ENCODE measurements around the gene KCNT2. TPM values are rescaled to one million over a fixed set of nuclear protein-coding genes. Genes with fewer than 3 reads are reported as not detected.

Gene KCNT2
- total RNA-seq (1 to 10 TPM in 5 of 7 donors, under 1 TPM in 2; 0.77 to 1.2 (median 1.0) TPM), polyA plus RNA-seq (under 1 TPM; 0.04 to 0.13 (median 0.12) TPM)
- long read RNA-seq, donor 1 = 0 reads
- long read RNA-seq, donor 2 = 0 reads

GRCh38 chr1:196608390-196609369, at the start of gene KCNT2:
Gene KCNT2, minus strand, starts transcription at chr1:196608440. Its CDS starts 131 bp downstream, at chr1:196608309.
- no peaks in the 10 kb centered on the region for H3K9me3 ChIP-seq
- TF ChIP-seq, protein P1, sequence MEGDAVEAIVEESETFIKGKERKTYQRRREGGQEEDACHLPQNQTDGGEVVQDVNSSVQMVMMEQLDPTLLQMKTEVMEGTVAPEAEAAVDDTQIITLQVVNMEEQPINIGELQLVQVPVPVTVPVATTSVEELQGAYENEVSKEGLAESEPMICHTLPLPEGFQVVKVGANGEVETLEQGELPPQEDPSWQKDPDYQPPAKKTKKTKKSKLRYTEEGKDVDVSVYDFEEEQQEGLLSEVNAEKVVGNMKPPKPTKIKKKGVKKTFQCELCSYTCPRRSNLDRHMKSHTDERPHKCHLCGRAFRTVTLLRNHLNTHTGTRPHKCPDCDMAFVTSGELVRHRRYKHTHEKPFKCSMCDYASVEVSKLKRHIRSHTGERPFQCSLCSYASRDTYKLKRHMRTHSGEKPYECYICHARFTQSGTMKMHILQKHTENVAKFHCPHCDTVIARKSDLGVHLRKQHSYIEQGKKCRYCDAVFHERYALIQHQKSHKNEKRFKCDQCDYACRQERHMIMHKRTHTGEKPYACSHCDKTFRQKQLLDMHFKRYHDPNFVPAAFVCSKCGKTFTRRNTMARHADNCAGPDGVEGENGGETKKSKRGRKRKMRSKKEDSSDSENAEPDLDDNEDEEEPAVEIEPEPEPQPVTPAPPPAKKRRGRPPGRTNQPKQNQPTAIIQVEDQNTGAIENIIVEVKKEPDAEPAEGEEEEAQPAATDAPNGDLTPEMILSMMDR (IDR thresholded peaks at IDR 0.05 in 8 of 11, conservative IDR thresholded peaks at IDR 0.05 in 3 of 11) = peak in 1 of 11 experiments; percentile 3
- peak in 1 of 3 donors; percentile 47 for TF ChIP-seq POLR2AphosphoS5 (IDR thresholded peaks at IDR 0.05)
- no peak for TF ChIP-seq POLR2A (IDR thresholded peaks at IDR 0.05)
- peak within 1 kb of the TSS in 7 of 8 donors; percentile 26 to 63 (median 50) for H3K27ac ChIP-seq
- intact Hi-C loops (cut with DNase I; ENCODE audit: low total_unique reads) = no loop called here
- peak; percentile 71 for DNase-seq
- no peaks in the 10 kb centered on the region for H3K36me3 ChIP-seq
- WGBS, 5 donors = 1 to 3% (median 3%) methylated on average over 30 to 43 of the region's 43 CpGs
- H3K27me3 ChIP-seq (replicated peaks in 1 of 7) = peaks cover 0 to 48% (median 11%) of the 10 kb centered on the region in 7 donors
- peak within 1 kb of the TSS; percentile 10 to 60 (median 30) for H3K4me3 ChIP-seq
- H3K4me1 ChIP-seq = peaks cover 0 to 12% (median 0%) of the 10 kb centered on the region in 6 donors

- Histone ChIP-seq H3K4me3 (no peak overlapping the region), H3K4me1 (peaks cover 0 to 15% (median 4%) of the 10 kb centered on the region in 6 donors), H3K9me3 (no peaks in the 10 kb centered on the region), H3K36me3 (no peaks in the 10 kb centered on the region), H3K27ac (no peak overlapping the region), H3K27me3 (replicated peaks in 1 of 7) (no peaks in the 10 kb centered on the region)
- intact Hi-C loops (cut with DNase I; ENCODE audit: low total_unique reads) = loop anchor here (5.0 kb wide), 1 partner anchor 503 kb away; no protein-coding TSS in a partner anchor
- no peak for DNase-seq
- WGBS, 5 donors = 79 to 96% (median 85%) methylated on average over 3 of the region's 3 CpGs
- TF ChIP-seq POLR2AphosphoS5 (IDR thresholded peaks at IDR 0.05) = no peak
- TF ChIP-seq, protein P1 (IDR thresholded peaks at IDR 0.05 in 8 of 11, conservative IDR thresholded peaks at IDR 0.05 in 3 of 11) = no peak
- no peak for TF ChIP-seq POLR2A (IDR thresholded peaks at IDR 0.05)
These were observed 47.3 kb upstream of the KCNT2 start for GRCh38 chr1:196655494-196655893.

DNA sequence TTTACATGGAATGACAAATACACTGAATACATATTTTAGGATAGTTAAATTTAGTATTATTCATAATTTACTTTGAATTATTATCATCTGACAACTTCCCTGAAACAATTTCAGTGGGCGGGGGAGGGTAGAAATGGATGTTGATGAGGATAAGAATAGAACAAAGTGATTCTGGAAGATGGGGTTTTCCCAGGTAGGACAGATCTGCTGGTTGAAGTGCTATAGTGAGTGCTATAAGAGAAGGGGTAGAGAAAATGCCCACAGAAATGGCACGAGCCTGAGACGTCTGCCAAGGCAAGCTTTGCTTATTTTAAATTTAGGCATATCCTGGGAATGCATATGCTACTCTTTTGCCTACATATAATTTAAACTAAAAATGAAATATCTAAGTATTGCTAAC, 46.8 kb upstream of the KCNT2 start:
- Histone ChIP-seq H3K27ac (no peak overlapping the region), H3K4me1 (peaks cover 0 to 12% (median 2%) of the 10 kb centered on the region in 6 donors), H3K9me3 (no peaks in the 10 kb centered on the region), H3K4me3 (no peak overlapping the region), H3K27me3 (replicated peaks in 1 of 7) (no peaks in the 10 kb centered on the region), H3K36me3 (no peaks in the 10 kb centered on the region)
- 76 to 90% (median 80%) methylated on average over 3 of the region's 3 CpGs for WGBS, 5 donors
- TF ChIP-seq POLR2A (IDR thresholded peaks at IDR 0.05) = no peak
- no peak for TF ChIP-seq POLR2AphosphoS5 (IDR thresholded peaks at IDR 0.05)
- TF ChIP-seq, protein P1 (IDR thresholded peaks at IDR 0.05 in 8 of 11, conservative IDR thresholded peaks at IDR 0.05 in 3 of 11) = no peak
- DNase-seq = no peak
- intact Hi-C loops (cut with DNase I; ENCODE audit: low total_unique reads) = loop anchor here (5.0 kb wide), 1 partner anchor 503 kb away; no protein-coding TSS in a partner anchor

GRCh38 chr1:196654271-196654670, 46.0 kb upstream of the KCNT2 start:
- Histone ChIP-seq H3K4me1 (peaks cover 0 to 12% (median 2%) of the 10 kb centered on the region in 6 donors), H3K27ac (no peak overlapping the region), H3K27me3 (replicated peaks in 1 of 7) (no peaks in the 10 kb centered on the region), H3K9me3 (no peaks in the 10 kb centered on the region), H3K4me3 (peak overlapping the region in 2 of 8 donors; percentile 31 to 54), H3K36me3 (no peaks in the 10 kb centered on the region)
- intact Hi-C loops (cut with DNase I; ENCODE audit: low total_unique reads) = no loop called here
- 41 to 66% (median 57%) methylated on average over 2 of the region's 2 CpGs for WGBS, 5 donors
- DNase-seq = no peak
- no peak for TF ChIP-seq POLR2A (IDR thresholded peaks at IDR 0.05)
- TF ChIP-seq, protein P1 (IDR thresholded peaks at IDR 0.05 in 8 of 11, conservative IDR thresholded peaks at IDR 0.05 in 3 of 11) = no peak
- no peak for TF ChIP-seq POLR2AphosphoS5 (IDR thresholded peaks at IDR 0.05)

Measured in spleen (tissue), 13 donors.